ENCODE measurements around the gene SPTBN1.
A peak's percentile ranks its signal among the peaks of the same experiment; 100 is the strongest.

Gene SPTBN1
- total RNA-seq: 497 to 727 (median 707) reads per million in 3 donors

DNA sequence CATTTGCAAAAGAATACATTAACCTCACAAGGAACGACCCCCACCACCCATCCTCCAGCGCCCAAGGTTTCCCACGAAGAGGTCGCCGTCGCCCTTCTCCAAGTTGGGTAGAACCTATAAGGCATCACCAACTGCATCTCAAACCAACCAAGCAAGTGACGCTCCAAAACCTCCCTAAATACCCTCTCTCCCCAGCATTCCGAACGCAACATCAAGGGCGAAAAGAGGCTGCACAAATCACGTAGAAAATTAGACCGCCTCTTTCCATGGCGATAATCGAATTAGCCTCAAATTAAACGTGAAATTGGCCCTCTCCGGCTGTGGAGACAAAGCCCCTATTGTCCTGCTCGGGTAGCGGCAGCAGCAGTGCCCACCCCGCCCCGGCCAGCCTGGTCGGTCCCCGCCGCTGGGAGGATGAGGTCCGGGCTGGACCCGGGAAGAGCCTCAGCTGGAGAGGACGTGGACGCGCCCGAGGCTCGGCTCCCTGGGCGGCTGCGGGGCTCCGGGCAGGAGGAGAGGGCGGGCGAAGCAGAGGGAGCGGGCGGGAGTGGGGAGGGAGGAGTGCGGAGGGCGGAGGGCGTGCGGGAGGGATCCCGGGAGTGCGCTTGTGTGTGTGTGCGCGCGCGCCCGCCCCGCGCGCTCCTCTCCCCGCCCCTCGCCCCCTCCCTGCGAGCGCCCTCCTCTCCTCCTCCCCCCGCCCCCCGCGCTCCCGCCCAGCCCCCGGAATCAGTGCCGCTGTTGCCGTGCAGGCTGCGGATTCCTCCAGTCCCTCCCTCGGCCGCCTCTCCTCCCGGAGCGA is at the start of gene SPTBN1:
Gene SPTBN1 (plus strand): TSS at position 765 of the 799 bp plus-strand sequence. CDS start 70,092 bp downstream, outside the sequence.
- peaks cover 18% of the 10 kb centered on the region for H3K27me3 ChIP-seq (replicated peaks; ENCODE audit: control insufficient read depth, insufficient read depth, low read length, poor library complexity, severe bottlenecking)
- H3K27ac ChIP-seq (ENCODE audit: insufficient read depth, low read length, poor library complexity, severe bottlenecking): no peak within 1 kb of the TSS
- H3K4me1 ChIP-seq (ENCODE audit: control insufficient read depth, insufficient read depth, low read length, poor library complexity, severe bottlenecking): peaks cover 11% of the 10 kb centered on the region
- no peaks in the 10 kb centered on the region for H3K9me3 ChIP-seq (ENCODE audit: control insufficient read depth, low read length)
- H3K4me3 ChIP-seq (ENCODE audit: insufficient read depth, low read depth, low read length, poor library complexity, severe bottlenecking): peak within 1 kb of the TSS; percentile 54
- no peaks in the 10 kb centered on the region for H3K36me3 ChIP-seq (ENCODE audit: control insufficient read depth, insufficient read depth, low read length)
- peak in 1 of 3 donors; percentile 1 for DNase-seq

DNA sequence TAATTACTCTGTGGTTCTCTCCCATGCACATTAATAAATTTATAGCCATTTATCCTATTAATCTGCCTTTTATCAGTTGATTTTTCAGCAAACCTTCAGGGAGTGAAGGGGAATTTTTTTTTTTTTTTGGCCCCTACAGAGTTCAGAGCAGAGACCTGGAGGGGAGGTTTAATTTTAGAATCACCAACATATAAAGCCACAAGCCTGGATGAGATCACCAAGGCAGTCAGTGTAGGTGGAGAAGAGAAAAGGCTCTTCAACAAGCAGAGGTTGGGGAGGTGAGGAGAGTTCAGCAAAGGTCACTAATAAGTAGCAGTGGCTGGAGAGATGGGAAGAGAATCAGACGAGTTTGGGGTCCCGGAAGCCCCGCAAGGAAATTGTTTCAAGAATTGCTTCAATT is 48.4 kb upstream of the SPTBN1 start:
- no peaks in the 10 kb centered on the region for H3K27me3 ChIP-seq (replicated peaks; ENCODE audit: control insufficient read depth, insufficient read depth, low read length, poor library complexity, severe bottlenecking)
- H3K9me3 ChIP-seq (ENCODE audit: control insufficient read depth, low read length): no peaks in the 10 kb centered on the region
- no peaks in the 10 kb centered on the region for H3K36me3 ChIP-seq (ENCODE audit: control insufficient read depth, insufficient read depth, low read length)
- no peak for DNase-seq
- peaks cover 4% of the 10 kb centered on the region for H3K4me1 ChIP-seq (ENCODE audit: control insufficient read depth, insufficient read depth, low read length, poor library complexity, severe bottlenecking)
- H3K27ac ChIP-seq (ENCODE audit: insufficient read depth, low read length, poor library complexity, severe bottlenecking): no peak overlapping the region
- H3K4me3 ChIP-seq (ENCODE audit: insufficient read depth, low read depth, low read length, poor library complexity, severe bottlenecking): no peak overlapping the region

DNA sequence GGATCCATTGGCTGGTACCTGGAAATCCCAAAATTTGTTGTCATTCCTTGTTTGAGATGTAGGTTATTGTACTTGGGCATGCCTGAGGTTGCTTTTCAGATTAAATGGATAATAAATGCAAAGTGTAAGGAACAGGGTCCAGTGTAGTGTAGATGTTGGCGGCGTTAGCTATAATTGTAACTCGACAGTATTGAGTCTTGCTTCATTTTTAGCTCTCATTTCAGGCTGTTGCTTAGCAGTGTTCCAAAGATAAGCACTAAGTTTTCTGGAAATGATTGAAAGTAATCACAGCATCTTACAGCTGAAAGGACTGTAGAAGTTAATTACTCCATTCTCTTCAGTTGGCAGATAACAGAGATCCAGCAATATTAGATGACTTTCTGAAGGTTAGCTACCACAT is 47.8 kb upstream of the SPTBN1 start:
- no peak for DNase-seq
- peaks cover 4% of the 10 kb centered on the region for H3K4me1 ChIP-seq (ENCODE audit: control insufficient read depth, insufficient read depth, low read length, poor library complexity, severe bottlenecking)

DNA sequence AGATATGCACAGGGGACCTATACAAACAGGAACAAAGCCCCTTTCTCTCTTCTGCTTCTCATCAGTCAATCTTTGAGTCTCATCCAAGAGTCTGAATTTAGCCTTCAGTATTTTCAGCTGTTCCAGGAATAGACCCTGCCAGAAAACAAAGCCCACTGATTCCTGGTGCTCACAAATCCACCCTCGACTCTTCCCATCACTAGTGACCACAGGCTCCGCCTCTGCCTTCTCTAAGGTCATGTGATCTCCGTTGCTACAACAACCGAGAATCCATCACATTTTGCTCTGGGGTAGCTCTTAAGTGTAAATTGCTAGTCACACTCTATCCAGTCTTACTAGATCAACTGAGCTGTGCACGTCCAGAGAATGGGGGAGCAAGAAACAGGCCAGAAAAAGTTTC is 46.4 kb upstream of the SPTBN1 start:
- Histone ChIP-seq H3K27ac (ENCODE audit: insufficient read depth, low read length, poor library complexity, severe bottlenecking) (no peak overlapping the region), H3K36me3 (ENCODE audit: control insufficient read depth, insufficient read depth, low read length) (no peaks in the 10 kb centered on the region), H3K9me3 (ENCODE audit: control insufficient read depth, low read length) (no peaks in the 10 kb centered on the region), H3K4me1 (ENCODE audit: control insufficient read depth, insufficient read depth, low read length, poor library complexity, severe bottlenecking) (no peaks in the 10 kb centered on the region), H3K27me3 (replicated peaks; ENCODE audit: control insufficient read depth, insufficient read depth, low read length, poor library complexity, severe bottlenecking) (no peaks in the 10 kb centered on the region), H3K4me3 (ENCODE audit: insufficient read depth, low read depth, low read length, poor library complexity, severe bottlenecking) (no peak overlapping the region)
- no peak for DNase-seq

More for the DNA sequence above, 47.8 kb upstream of the SPTBN1 start:
- Histone ChIP-seq H3K27ac (ENCODE audit: insufficient read depth, low read length, poor library complexity, severe bottlenecking) (no peak overlapping the region), H3K4me3 (ENCODE audit: insufficient read depth, low read depth, low read length, poor library complexity, severe bottlenecking) (no peak overlapping the region), H3K9me3 (ENCODE audit: control insufficient read depth, low read length) (no peaks in the 10 kb centered on the region), H3K27me3 (replicated peaks; ENCODE audit: control insufficient read depth, insufficient read depth, low read length, poor library complexity, severe bottlenecking) (no peaks in the 10 kb centered on the region), H3K36me3 (ENCODE audit: control insufficient read depth, insufficient read depth, low read length) (no peaks in the 10 kb centered on the region)

DNA sequence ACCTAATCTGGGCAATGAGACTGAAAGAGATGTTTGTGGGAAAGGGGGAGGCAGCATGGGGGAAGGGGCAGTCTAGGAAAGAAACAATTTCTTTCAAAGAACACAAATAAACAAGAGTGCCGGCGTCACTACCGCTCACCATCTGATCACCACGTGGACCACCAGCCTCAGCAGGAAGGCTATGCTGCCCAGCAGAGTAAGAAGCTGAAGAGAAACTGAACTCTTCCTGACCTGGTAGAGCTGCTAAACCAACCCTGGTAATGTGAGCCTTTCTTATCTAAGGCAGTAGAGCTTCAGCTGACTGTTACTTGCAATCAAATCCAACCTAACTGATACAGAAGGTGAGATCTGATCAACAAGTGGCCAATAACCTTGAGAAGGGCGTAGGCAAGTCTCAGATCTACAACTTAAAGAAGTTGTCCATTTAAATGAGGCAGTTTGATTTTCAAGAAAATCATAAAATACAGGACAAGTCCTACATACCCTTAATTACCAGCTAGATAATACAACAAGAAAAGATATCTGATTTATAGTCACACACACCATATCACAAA is 44.2 kb upstream of the SPTBN1 start:
- DNase-seq: no peak
- H3K4me3 ChIP-seq (ENCODE audit: insufficient read depth, low read depth, low read length, poor library complexity, severe bottlenecking): no peak overlapping the region
- no peaks in the 10 kb centered on the region for H3K4me1 ChIP-seq (ENCODE audit: control insufficient read depth, insufficient read depth, low read length, poor library complexity, severe bottlenecking)
- no peak overlapping the region for H3K27ac ChIP-seq (ENCODE audit: insufficient read depth, low read length, poor library complexity, severe bottlenecking)
- no peaks in the 10 kb centered on the region for H3K9me3 ChIP-seq (ENCODE audit: control insufficient read depth, low read length)
- H3K27me3 ChIP-seq (replicated peaks; ENCODE audit: control insufficient read depth, insufficient read depth, low read length, poor library complexity, severe bottlenecking): no peaks in the 10 kb centered on the region
- H3K36me3 ChIP-seq (ENCODE audit: control insufficient read depth, insufficient read depth, low read length): no peaks in the 10 kb centered on the region

DNA sequence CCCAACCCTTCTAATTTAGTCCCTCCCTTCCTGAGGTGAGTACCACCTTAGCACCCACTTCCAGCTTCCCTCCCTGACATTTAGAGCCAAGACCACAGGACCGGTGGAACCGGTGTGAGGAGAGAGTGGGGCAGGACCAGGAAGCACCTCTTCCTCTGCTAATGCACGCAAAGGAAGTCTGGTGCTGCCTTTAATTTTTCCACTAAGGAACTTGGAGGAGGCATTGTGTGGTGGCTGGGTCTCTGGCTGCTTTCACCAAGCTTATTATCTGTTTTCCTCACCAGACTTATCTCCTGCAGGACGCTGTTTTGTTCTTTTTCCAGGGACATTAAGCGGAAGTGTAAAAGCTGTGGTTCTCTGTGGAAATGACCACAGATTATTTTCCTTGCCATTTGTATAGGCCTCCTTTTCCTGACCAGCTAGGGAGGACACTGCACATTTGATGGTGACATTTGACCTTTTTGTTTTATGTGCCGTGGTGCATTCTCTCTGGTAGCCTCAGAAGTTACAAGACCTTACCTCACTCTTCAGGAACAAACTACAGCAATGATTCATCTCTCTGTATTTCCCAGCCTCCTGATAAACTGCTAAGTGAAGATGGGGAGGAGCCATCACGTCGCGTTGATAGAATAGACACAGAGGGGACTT is 39.8 kb upstream of the SPTBN1 start:
- Histone ChIP-seq H3K4me3 (ENCODE audit: insufficient read depth, low read depth, low read length, poor library complexity, severe bottlenecking) (no peak overlapping the region), H3K27ac (ENCODE audit: insufficient read depth, low read length, poor library complexity, severe bottlenecking) (no peak overlapping the region), H3K9me3 (ENCODE audit: control insufficient read depth, low read length) (no peaks in the 10 kb centered on the region), H3K36me3 (ENCODE audit: control insufficient read depth, insufficient read depth, low read length) (no peaks in the 10 kb centered on the region), H3K4me1 (ENCODE audit: control insufficient read depth, insufficient read depth, low read length, poor library complexity, severe bottlenecking) (no peaks in the 10 kb centered on the region), H3K27me3 (replicated peaks; ENCODE audit: control insufficient read depth, insufficient read depth, low read length, poor library complexity, severe bottlenecking) (no peaks in the 10 kb centered on the region)
- DNase-seq: no peak

DNA sequence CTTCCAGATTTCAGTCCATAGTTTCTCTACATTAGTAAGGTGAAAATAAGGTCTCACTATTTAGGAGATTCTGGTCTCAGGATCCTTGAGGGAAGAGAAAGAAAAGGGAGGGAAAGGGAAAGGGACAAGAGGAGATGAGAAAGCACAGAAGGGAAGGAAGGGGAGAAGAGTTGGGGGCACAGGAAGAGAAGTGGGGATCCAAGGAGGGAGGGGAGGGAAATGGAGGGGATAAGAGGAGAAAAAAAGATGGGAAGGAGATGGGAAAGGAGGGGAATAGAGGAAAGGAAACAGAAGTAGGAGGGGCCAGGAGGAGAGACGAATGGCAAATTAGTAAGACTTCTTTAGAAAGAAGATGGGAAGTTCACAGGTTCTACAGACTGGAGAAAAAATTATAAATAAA is 39.2 kb upstream of the SPTBN1 start:
- Histone ChIP-seq H3K4me3 (ENCODE audit: insufficient read depth, low read depth, low read length, poor library complexity, severe bottlenecking) (no peak overlapping the region), H3K9me3 (ENCODE audit: control insufficient read depth, low read length) (no peaks in the 10 kb centered on the region), H3K27me3 (replicated peaks; ENCODE audit: control insufficient read depth, insufficient read depth, low read length, poor library complexity, severe bottlenecking) (no peaks in the 10 kb centered on the region), H3K4me1 (ENCODE audit: control insufficient read depth, insufficient read depth, low read length, poor library complexity, severe bottlenecking) (no peaks in the 10 kb centered on the region), H3K27ac (ENCODE audit: insufficient read depth, low read length, poor library complexity, severe bottlenecking) (no peak overlapping the region), H3K36me3 (ENCODE audit: control insufficient read depth, insufficient read depth, low read length) (no peaks in the 10 kb centered on the region)
- DNase-seq: no peak

DNA sequence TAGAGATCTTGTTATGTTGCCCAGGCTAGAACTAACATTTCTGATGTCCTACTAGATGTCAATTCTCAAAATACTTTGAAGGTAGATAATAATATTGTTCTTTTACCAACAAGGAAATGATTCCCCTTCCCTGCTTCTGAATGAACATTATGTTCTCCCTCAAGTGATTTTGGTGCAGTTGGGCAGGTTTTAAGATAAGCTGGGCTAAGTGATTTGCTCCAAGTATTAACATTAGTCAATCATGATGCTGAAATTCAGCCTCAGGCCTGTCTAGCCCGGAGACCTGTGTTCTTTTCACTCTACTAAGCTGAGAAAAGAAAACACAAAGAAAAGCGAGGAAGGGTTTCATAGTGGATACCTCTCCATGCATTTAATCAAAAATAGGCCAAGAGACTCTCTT is 38.5 kb upstream of the SPTBN1 start:
- H3K4me3 ChIP-seq (ENCODE audit: insufficient read depth, low read depth, low read length, poor library complexity, severe bottlenecking): no peak overlapping the region
- H3K27ac ChIP-seq (ENCODE audit: insufficient read depth, low read length, poor library complexity, severe bottlenecking): no peak overlapping the region
- no peaks in the 10 kb centered on the region for H3K36me3 ChIP-seq (ENCODE audit: control insufficient read depth, insufficient read depth, low read length)
- H3K4me1 ChIP-seq (ENCODE audit: control insufficient read depth, insufficient read depth, low read length, poor library complexity, severe bottlenecking): no peaks in the 10 kb centered on the region
- H3K9me3 ChIP-seq (ENCODE audit: control insufficient read depth, low read length): no peaks in the 10 kb centered on the region
- DNase-seq: no peak
- H3K27me3 ChIP-seq (replicated peaks; ENCODE audit: control insufficient read depth, insufficient read depth, low read length, poor library complexity, severe bottlenecking): no peaks in the 10 kb centered on the region

DNA sequence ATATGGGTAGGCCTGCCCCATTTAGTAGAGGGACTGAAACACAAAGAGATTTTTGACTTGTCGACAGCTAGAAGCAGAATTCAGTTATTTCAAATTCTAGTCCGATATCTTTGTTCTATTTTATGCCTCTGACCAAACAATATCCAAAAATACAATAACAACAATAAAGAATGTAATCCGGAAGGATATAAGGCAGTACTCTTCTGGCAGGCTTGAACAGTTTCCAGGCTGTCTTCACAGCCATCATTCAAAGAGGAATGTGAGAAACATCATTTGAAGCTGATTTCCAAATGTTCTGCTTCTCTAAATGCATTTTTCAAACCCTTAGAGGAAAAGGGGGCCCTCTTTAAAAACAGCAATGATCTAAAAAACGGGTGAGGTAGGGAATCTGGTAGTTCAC is 36.7 kb upstream of the SPTBN1 start:
- H3K27me3 ChIP-seq (replicated peaks; ENCODE audit: control insufficient read depth, insufficient read depth, low read length, poor library complexity, severe bottlenecking): no peaks in the 10 kb centered on the region
- H3K4me1 ChIP-seq (ENCODE audit: control insufficient read depth, insufficient read depth, low read length, poor library complexity, severe bottlenecking): no peaks in the 10 kb centered on the region
- H3K36me3 ChIP-seq (ENCODE audit: control insufficient read depth, insufficient read depth, low read length): no peaks in the 10 kb centered on the region
- H3K27ac ChIP-seq (ENCODE audit: insufficient read depth, low read length, poor library complexity, severe bottlenecking): no peak overlapping the region
- H3K4me3 ChIP-seq (ENCODE audit: insufficient read depth, low read depth, low read length, poor library complexity, severe bottlenecking): no peak overlapping the region
- DNase-seq: no peak
- H3K9me3 ChIP-seq (ENCODE audit: control insufficient read depth, low read length): no peaks in the 10 kb centered on the region

Data from effector memory CD4-positive, alpha-beta T cell (primary cell).